Karpas-422 (cell line): ENCODE results near the gene ERMN. TPM values are rescaled to one million over a fixed set of nuclear protein-coding genes. Genes with fewer than 3 reads are reported as not detected.

ENCODE experiments used
- DNase-seq: peaks from one replicate; pipeline ENCODE4 v3.0.0-alpha.2; 2015
- H2AFZ ChIP-seq: fragments of 200-600 bp; sonication (generic); 2 replicates; pipeline ENCODE4 v1.6.1; 2014; ENCODE audit warnings: antibody characterized with exemption, low read length, mixed read lengths
- H3K27ac ChIP-seq: fragments of 200-600 bp; sonication (generic); 2 replicates; pipeline ENCODE4 v1.5.1; 2014; ENCODE audit warnings: mild to moderate bottlenecking, low read length, moderate library complexity
- H3K27me3 ChIP-seq: fragments of 200-600 bp; sonication (generic); 2 replicates; pipeline ENCODE4 v1.6.1; 2014; ENCODE audit warnings: low read length, mixed read lengths
- H3K36me3 ChIP-seq: fragments of 200-600 bp; sonication (generic); 2 replicates; pipeline ENCODE4 v1.6.1; 2014; ENCODE audit warnings: low read length, mixed read lengths; ENCODE audit not compliant: insufficient read depth
- H3K4me1 ChIP-seq: fragments of 200-600 bp; sonication (generic); 2 replicates; pipeline ENCODE4 v1.6.1; 2014; ENCODE audit warnings: mild to moderate bottlenecking, low read length, mixed read lengths
- H3K4me2 ChIP-seq: fragments of 200-600 bp; sonication (generic); 2 replicates; pipeline ENCODE4 v1.6.1; 2014; ENCODE audit warnings: low read length, low read depth, mild to moderate bottlenecking; ENCODE audit not compliant: poor library complexity, severe bottlenecking
- H3K4me3 ChIP-seq: fragments of 200-600 bp; sonication (generic); 2 replicates; pipeline ENCODE4 v1.5.1; 2014; ENCODE audit warnings: mild to moderate bottlenecking, antibody characterized with exemption, low read length, mixed read lengths
- H3K79me2 ChIP-seq: fragments of 200-600 bp; sonication (generic); 2 replicates; pipeline ENCODE4 v1.6.1; 2014; ENCODE audit warnings: mild to moderate bottlenecking, low read length, mixed read lengths
- H3K9ac ChIP-seq: fragments of 200-600 bp; sonication (generic); 2 replicates; pipeline ENCODE4 v1.6.0; 2014; ENCODE audit warnings: low read length
- H3K9me2 ChIP-seq: fragments of 200-600 bp; sonication (generic), shearing (Covaris generic); replicated peaks from 2 replicates; pipeline ENCODE4 v1.6.0; 2014; ENCODE audit warnings: mild to moderate bottlenecking, low read length, moderate library complexity; ENCODE audit not compliant: insufficient read depth
- H3K9me3 ChIP-seq: fragments of 300-700, 200-600 bp; sonication (generic); 2 replicates; pipeline ENCODE4 v1.6.1; 2014; ENCODE audit warnings: low read length, mixed read lengths
- H4K20me1 ChIP-seq: fragments of 200-600 bp; sonication (generic); 2 replicates; pipeline ENCODE4 v1.6.1; 2014; ENCODE audit warnings: mild to moderate bottlenecking, antibody characterized with exemption, low read length, low read depth; ENCODE audit not compliant: insufficient read depth
- total RNA-seq: library from RNA; depleted of rRNA; stranded (reverse); fragments of >200 nt; shearing (Covaris generic); gene quantifications from 2 replicates; pipeline ENCODE4 v1.2.3, GENCODE V29; 2014; ENCODE audit warnings: low replicate concordance

Gene ERMN
- total RNA-seq, 1 experiment from 2014 or later: 8.2 TPM

- H3K4me3 ChIP-seq: no peak overlapping the region
- H3K79me2 ChIP-seq: no peaks in the 10 kb centered on the region
- no peaks in the 10 kb centered on the region for H3K4me1 ChIP-seq
Observed at GRCh38 chr2:157336137-157337010, 10.8 kb upstream of the ERMN start.

GRCh38 chr2:157334797-157335196, 9.2 kb upstream of the ERMN start:
- Histone ChIP-seq H3K4me2 (no peak overlapping the region), H3K27ac (no peak overlapping the region), H3K4me3 (no peak overlapping the region), H3K9ac (no peak overlapping the region), H2AFZ (no peak overlapping the region), H3K79me2 (no peaks in the 10 kb centered on the region), H3K27me3 (no peaks in the 10 kb centered on the region), H3K9me2 (no peaks in the 10 kb centered on the region), H3K36me3 (no peaks in the 10 kb centered on the region), H3K9me3 (no peaks in the 10 kb centered on the region), H4K20me1 (no peaks in the 10 kb centered on the region; the same call in 1 of the 2 replicates), H3K4me1 (no peaks in the 10 kb centered on the region)
- no peak for DNase-seq

More at GRCh38 chr2:157336137-157337010, 10.8 kb upstream of the ERMN start:
- Histone ChIP-seq H3K27ac (no peak overlapping the region), H3K4me2 (no peak overlapping the region), H3K9me2 (no peaks in the 10 kb centered on the region), H3K9me3 (no peaks in the 10 kb centered on the region), H3K27me3 (no peaks in the 10 kb centered on the region), H3K36me3 (no peaks in the 10 kb centered on the region), H4K20me1 (no peaks in the 10 kb centered on the region; the same call in 1 of the 2 replicates), H2AFZ (no peak overlapping the region), H3K9ac (no peak overlapping the region)
- peak; percentile 79 for DNase-seq

DNA sequence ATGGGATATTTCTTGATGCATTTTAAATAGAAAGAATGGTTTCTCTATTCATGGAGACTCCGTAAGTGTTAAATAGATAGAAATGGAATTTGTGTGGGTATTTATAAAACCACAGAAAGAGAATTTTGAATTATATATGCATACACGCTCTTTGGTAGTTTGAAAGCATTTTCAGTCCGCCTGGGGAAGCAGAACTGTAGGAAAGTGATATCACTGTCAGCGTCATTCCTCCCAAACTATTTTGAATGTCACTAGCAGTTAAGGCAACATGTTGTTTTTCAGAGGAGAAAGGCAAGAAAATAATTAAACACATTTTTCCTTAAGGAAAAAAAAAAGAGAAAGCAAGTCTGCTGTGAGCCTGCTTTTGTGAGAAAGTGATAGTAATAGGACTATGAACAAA, 8.7 kb upstream of the ERMN start:
- no peak for DNase-seq
- Histone ChIP-seq H4K20me1 (no peaks in the 10 kb centered on the region; the same call in 1 of the 2 replicates), H3K9me2 (no peaks in the 10 kb centered on the region), H3K27me3 (no peaks in the 10 kb centered on the region), H3K9me3 (no peaks in the 10 kb centered on the region), H3K9ac (no peak overlapping the region), H3K4me3 (no peak overlapping the region), H3K4me1 (no peaks in the 10 kb centered on the region), H2AFZ (no peak overlapping the region), H3K4me2 (no peak overlapping the region), H3K27ac (no peak overlapping the region), H3K36me3 (no peaks in the 10 kb centered on the region), H3K79me2 (no peaks in the 10 kb centered on the region)

DNA sequence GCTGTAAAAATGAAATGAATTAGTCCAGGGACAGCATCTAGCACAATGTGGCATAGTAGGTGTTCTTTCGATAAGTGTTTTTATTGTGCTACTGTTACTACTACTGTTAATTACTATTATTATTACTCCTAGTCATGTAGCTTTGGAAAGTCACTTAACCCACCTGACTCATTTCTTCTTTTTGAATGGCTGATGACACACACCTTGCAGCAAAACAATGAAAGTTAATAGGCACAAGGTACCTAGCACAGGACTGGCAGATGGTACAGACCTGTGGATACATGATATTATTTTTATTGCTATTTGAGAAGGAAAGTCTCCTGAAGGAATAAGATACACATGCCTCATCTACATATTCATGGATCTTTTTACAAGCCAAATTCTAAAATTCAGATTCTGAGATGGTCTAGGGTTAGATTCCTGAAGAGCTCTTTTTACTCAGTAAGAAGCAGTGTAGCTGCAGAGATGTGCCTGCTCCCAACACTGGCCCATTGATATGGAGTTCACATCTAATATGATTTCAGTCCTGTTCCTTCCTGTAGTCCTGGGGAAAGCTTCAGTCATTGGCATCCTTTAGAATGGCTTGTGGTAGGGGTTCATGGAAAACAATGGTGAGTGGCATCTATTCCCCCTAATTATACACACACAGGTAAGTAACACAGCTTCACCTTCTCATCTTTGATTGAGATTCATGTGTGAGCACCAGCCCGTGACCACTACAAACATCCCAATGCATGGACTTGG, 7.9 kb upstream of the ERMN start:
- H3K9ac ChIP-seq: no peak overlapping the region
- no peak overlapping the region for H3K4me3 ChIP-seq
- no peak overlapping the region for H3K27ac ChIP-seq
- no peaks in the 10 kb centered on the region; the same call in 1 of the 2 replicates for H4K20me1 ChIP-seq
- H3K4me1 ChIP-seq: peaks cover under 1% of the 10 kb centered on the region
- H2AFZ ChIP-seq: no peak overlapping the region
- no peaks in the 10 kb centered on the region for H3K36me3 ChIP-seq
- no peak overlapping the region for H3K4me2 ChIP-seq
- no peaks in the 10 kb centered on the region for H3K79me2 ChIP-seq
- H3K9me2 ChIP-seq: no peaks in the 10 kb centered on the region
- no peak for DNase-seq
- H3K27me3 ChIP-seq: no peaks in the 10 kb centered on the region
- H3K9me3 ChIP-seq: no peaks in the 10 kb centered on the region

DNA sequence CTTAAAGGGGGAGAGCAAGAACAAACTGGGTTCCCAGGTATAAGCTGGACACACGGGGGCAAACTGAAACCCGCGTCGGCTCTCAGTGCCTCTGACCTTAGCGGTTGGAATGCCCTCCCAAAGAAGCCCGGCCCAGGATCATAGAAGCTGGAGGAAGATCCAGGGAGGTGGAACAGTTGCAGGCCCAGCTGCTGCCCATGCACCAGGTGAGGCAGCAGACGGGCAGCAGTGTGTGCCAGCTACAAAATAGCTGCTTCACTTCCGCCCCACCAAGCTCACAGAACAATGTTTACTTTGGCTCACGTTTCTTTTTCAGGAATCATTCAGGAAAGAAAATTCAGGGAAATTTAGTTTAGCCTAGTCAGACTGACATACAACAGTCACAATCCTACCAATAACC, 3.9 kb upstream of the ERMN start:
- Histone ChIP-seq H3K36me3 (no peaks in the 10 kb centered on the region), H3K9me3 (no peaks in the 10 kb centered on the region), H2AFZ (no peak overlapping the region), H3K4me2 (no peak overlapping the region), H3K27me3 (no peaks in the 10 kb centered on the region), H4K20me1 (no peaks in the 10 kb centered on the region; the same call in 1 of the 2 replicates), H3K27ac (no peak overlapping the region), H3K4me3 (no peak overlapping the region), H3K9ac (no peak overlapping the region), H3K9me2 (no peaks in the 10 kb centered on the region), H3K79me2 (no peaks in the 10 kb centered on the region), H3K4me1 (peaks cover 10% of the 10 kb centered on the region)
- no peak for DNase-seq

GRCh38 chr2:157327621-157328500, 2.2 kb upstream of the ERMN start:
- Histone ChIP-seq H3K9me3 (no peaks in the 10 kb centered on the region), H2AFZ (no peak overlapping the region), H3K79me2 (no peaks in the 10 kb centered on the region), H3K36me3 (no peaks in the 10 kb centered on the region), H3K4me1 (peaks cover 10% of the 10 kb centered on the region), H3K9me2 (no peaks in the 10 kb centered on the region), H3K4me2 (peak overlapping the region; percentile 14), H3K9ac (no peak overlapping the region), H3K27ac (no peak overlapping the region), H4K20me1 (no peaks in the 10 kb centered on the region), H3K4me3 (no peak overlapping the region), H3K27me3 (no peaks in the 10 kb centered on the region)
- peak; percentile 91 for DNase-seq

DNA sequence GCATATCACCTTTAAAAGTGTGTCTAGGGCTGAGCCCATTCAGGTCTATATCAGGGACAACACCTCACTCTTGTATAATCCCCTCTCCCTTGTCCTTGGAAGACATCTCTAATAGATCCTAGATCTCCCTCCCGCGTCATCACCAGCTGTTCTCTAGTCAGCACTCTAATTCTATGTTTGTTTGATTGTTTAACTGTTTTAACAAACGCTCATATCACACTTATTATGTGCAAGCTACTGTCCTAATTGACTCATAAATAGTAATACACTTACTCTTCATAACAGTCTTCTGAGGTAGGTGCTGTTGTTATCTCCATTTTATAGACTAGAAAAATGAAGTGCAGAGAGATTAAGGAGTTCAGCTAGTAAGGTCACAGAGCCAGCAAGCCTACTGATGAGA, 1.6 kb upstream of the ERMN start:
- peaks cover 10% of the 10 kb centered on the region for H3K4me1 ChIP-seq
- H3K27me3 ChIP-seq: no peaks in the 10 kb centered on the region
- DNase-seq: no peak
- no peak overlapping the region for H3K4me3 ChIP-seq
- no peaks in the 10 kb centered on the region for H4K20me1 ChIP-seq
- H3K4me2 ChIP-seq: no peak overlapping the region
- H2AFZ ChIP-seq: no peak overlapping the region
- no peak overlapping the region for H3K9ac ChIP-seq
- H3K9me2 ChIP-seq: no peaks in the 10 kb centered on the region
- no peaks in the 10 kb centered on the region for H3K9me3 ChIP-seq
- H3K36me3 ChIP-seq: no peaks in the 10 kb centered on the region
- no peaks in the 10 kb centered on the region for H3K79me2 ChIP-seq
- no peak overlapping the region for H3K27ac ChIP-seq
